Activated naive CD4-positive, alpha-beta T cell treated with anti-CD3 and anti-CD28 coated beads, Interleukin-2, amount 50 U/mL, for 24 hours (primary cell): ENCODE measurements around the gene CD300LG.
"Not testable (repeated sequence)": the region's sequence is repeated elsewhere in the genome, so short reads cannot be mapped to it uniquely, and the experiment has no call there.

Experiments
- H3K27ac Mint-ChIP-seq: one replicate; pipeline ENCODE4 v1.8.0; 2021; ENCODE audit warnings: mild to moderate bottlenecking, mixed read lengths
- H3K27me3 Mint-ChIP-seq: one replicate; pipeline ENCODE4 v1.8.0; 2021; ENCODE audit warnings: mixed read lengths
- H3K36me3 Mint-ChIP-seq: one replicate; pipeline ENCODE4 v1.8.0; 2021; ENCODE audit warnings: mixed read lengths
- H3K4me1 Mint-ChIP-seq: one replicate; pipeline ENCODE4 v1.8.0; 2021; ENCODE audit warnings: mixed read lengths
- H3K4me3 Mint-ChIP-seq: one replicate; pipeline ENCODE4 v1.8.0; 2021; ENCODE audit warnings: mild to moderate bottlenecking, mixed read lengths
- H3K9me3 Mint-ChIP-seq: one replicate; pipeline ENCODE4 v1.8.0; 2021; ENCODE audit warnings: mixed read lengths

Gene CD300LG, protein sequence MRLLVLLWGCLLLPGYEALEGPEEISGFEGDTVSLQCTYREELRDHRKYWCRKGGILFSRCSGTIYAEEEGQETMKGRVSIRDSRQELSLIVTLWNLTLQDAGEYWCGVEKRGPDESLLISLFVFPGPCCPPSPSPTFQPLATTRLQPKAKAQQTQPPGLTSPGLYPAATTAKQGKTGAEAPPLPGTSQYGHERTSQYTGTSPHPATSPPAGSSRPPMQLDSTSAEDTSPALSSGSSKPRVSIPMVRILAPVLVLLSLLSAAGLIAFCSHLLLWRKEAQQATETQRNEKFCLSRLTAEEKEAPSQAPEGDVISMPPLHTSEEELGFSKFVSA

DNA sequence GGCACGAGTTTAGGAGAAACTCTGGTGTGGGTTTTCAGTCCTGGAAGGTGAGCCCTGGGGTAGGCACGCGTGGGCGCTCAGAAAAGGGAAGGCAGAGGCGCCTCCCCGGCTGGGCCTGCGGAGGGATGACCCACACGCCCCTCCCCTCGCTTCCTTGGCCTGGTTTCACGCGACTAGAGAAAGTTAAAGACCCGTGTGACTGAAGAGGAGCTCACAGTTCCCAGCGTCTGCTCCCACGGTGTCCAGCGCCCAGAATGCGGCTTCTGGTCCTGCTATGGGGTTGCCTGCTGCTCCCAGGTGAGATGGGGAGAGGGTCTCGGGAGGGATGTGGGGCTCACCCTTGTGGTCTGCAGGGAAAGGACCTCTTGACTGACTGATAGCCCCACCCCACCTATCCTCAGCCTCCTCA is at the start of gene CD300LG:
TSS of gene CD300LG (plus strand) at position 214 of the 409 bp plus-strand sequence. CDS start at position 255, 41 bp downstream.
- Mint-ChIP-seq H3K4me1 (no peaks in the 10 kb centered on the region), H3K9me3 (no peaks in the 10 kb centered on the region), H3K36me3 (no peaks in the 10 kb centered on the region), H3K4me3 (no peak within 1 kb of the TSS), H3K27ac (no peak within 1 kb of the TSS), H3K27me3 (peaks cover 5% of the 10 kb centered on the region)

DNA sequence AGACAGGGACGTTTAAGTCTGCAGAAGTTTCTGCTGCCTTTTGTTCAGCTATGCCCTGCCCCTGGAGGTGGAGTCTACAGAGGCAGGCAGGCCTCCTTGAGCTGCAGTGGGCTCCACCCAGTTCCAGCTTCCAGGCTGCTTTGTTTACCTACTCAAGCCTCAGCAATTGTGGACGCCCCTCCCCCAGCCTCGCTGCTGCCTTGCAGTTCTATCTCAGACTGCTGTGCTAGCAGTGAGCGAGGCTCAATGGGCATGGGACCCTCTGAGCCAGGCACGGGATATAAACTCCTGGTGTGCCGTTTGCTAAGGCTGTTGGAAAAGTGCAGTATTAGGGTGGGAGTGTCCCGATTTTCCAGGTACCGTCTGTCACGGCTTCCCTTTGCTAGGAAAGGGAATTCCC is 49.0 kb upstream of the CD300LG start:
- H3K9me3 Mint-ChIP-seq, H3K4me3 Mint-ChIP-seq, H3K4me1 Mint-ChIP-seq, H3K27me3 Mint-ChIP-seq, H3K27ac Mint-ChIP-seq, H3K36me3 Mint-ChIP-seq: not testable (repeated sequence)

DNA sequence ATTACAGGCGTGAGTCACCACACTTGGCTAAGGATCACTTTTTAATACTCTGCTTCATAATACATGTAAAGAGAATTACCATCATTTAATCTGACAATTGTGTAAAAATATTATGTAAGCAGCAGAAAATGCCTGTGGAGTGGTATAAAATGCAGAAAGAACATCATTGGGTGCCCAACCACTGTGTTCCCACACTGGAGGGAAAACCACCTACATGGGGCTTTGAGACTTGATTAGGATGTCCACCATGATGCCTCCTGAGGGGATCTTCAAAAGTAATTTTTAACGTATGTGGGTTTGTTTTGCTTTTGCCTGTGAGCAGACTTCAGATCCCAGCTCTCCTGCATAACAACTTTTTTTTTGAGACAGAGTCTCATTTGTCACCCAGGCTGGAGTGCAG is 47.9 kb upstream of the CD300LG start:
- Mint-ChIP-seq H3K9me3 (no peaks in the 10 kb centered on the region), H3K36me3 (no peaks in the 10 kb centered on the region), H3K27me3 (peaks cover 9% of the 10 kb centered on the region), H3K4me3 (no peak overlapping the region), H3K27ac (no peak overlapping the region), H3K4me1 (no peaks in the 10 kb centered on the region)

DNA sequence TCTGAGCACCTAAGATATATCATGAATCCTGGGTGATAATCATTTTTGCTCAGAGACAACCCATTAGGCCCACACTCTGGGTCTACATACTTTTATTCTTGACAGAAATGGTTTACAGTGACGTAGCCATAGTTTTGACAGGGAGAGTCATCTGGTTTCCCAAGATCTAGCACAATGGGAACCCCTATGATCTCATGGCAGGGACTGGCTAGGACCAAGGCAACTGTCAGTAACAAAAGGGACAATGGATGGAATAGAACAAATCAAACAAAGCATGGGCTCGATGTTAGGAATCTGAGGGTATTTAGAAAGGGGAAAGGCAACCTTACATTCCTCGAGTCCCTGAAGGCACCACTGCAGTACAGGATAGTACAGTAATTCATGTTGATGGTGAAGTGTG is 46.2 kb upstream of the CD300LG start:
- peaks cover 9% of the 10 kb centered on the region for H3K27me3 Mint-ChIP-seq
- H3K4me1 Mint-ChIP-seq, result no peaks in the 10 kb centered on the region
- no peaks in the 10 kb centered on the region for H3K9me3 Mint-ChIP-seq
- H3K27ac Mint-ChIP-seq, result no peak overlapping the region
- no peak overlapping the region for H3K4me3 Mint-ChIP-seq
- H3K36me3 Mint-ChIP-seq, result no peaks in the 10 kb centered on the region

DNA sequence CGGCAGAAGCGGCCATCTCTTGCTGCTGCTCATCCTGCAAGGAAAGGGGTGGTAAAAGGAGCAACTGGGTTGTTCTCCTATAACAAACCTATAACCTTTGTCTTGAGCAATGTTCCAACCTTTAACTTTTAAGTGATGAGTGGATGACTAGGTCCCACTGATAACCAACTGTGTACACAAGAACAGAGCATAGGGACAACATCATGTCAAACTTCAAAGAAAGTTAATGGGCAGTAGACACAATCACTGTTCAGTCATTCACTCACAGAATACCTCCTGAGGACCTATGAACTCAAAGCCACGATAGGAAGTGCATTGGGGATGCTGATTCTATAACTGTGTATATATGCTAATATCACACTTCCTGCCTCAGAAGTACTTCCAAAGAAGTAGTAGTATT is 45.1 kb upstream of the CD300LG start:
- Mint-ChIP-seq H3K36me3 (no peaks in the 10 kb centered on the region), H3K27me3 (peaks cover 7% of the 10 kb centered on the region), H3K4me1 (no peaks in the 10 kb centered on the region), H3K4me3 (no peak overlapping the region), H3K9me3 (no peaks in the 10 kb centered on the region), H3K27ac (no peak overlapping the region)

DNA sequence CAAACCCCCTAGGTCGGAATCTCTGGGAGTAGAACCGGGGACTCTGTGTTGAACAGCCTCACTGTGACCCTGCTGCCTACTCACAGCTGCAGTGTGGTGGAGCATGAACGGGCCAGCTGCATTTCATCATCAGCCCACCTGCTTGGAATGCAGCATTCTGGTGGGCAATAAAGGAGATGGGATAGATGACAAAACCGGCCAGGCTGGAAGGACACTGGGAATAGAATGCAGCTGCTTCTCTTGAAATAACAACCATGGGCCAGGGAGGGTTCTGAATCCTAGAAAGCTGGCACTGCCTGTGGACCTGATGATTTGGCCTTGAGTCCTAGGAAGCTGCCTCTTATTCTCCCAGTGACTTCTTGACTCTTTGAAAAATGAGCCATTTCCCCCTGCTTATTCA is 43.2 kb upstream of the CD300LG start:
- Mint-ChIP-seq H3K27me3 (peaks cover 7% of the 10 kb centered on the region), H3K36me3 (no peaks in the 10 kb centered on the region), H3K4me3 (no peak overlapping the region)

DNA sequence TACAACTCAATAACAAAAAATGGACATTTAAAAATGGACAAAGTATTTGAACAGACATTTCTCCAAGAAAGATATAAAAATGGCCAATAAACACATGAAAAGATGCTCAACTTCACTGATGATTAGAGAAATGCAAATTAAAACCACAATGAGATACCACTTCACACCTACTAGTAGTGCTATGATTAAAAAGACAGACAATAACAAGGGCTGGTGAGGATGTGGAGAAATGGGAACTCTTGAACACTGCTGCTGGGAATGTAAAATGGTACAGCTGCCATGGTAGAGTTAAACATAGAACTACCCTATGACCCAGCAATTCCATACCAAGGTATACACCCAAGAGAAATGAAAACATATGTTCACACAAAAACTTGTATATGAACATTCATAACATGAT is 41.9 kb upstream of the CD300LG start:
- H3K4me3 Mint-ChIP-seq, result no peak overlapping the region
- H3K27me3 Mint-ChIP-seq, result peaks cover 7% of the 10 kb centered on the region

More for the DNA sequence above, 43.2 kb upstream of the CD300LG start:
- Mint-ChIP-seq H3K9me3 (no peaks in the 10 kb centered on the region), H3K4me1 (no peaks in the 10 kb centered on the region), H3K27ac (no peak overlapping the region)

DNA sequence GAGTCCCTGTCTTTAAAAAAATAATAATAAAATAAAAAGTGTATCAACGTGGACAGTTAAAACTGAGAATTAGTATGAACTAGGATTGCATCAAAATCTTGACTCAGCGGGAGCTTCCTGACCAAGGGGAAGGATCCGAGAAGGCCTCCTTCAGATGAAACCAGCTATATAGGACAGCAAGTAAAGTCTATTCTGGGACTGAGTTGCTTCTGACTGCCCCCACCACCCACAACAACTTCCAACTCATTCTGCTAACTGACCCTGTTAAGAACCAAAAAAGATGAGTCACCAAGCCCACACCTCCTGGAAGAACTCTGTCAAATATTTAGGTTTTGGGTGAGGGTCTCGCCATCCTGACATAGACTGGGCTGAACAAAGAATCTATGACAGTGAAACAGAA is 38.9 kb upstream of the CD300LG start:
- Mint-ChIP-seq H3K36me3 (no peaks in the 10 kb centered on the region), H3K9me3 (no peaks in the 10 kb centered on the region), H3K27ac (no peak overlapping the region), H3K4me1 (no peaks in the 10 kb centered on the region), H3K4me3 (no peak overlapping the region), H3K27me3 (peaks cover 3% of the 10 kb centered on the region)

More for the DNA sequence above, 41.9 kb upstream of the CD300LG start:
- H3K9me3 Mint-ChIP-seq, result no peaks in the 10 kb centered on the region
- H3K4me1 Mint-ChIP-seq, result no peaks in the 10 kb centered on the region
- no peak overlapping the region for H3K27ac Mint-ChIP-seq
- H3K36me3 Mint-ChIP-seq, result no peaks in the 10 kb centered on the region

DNA sequence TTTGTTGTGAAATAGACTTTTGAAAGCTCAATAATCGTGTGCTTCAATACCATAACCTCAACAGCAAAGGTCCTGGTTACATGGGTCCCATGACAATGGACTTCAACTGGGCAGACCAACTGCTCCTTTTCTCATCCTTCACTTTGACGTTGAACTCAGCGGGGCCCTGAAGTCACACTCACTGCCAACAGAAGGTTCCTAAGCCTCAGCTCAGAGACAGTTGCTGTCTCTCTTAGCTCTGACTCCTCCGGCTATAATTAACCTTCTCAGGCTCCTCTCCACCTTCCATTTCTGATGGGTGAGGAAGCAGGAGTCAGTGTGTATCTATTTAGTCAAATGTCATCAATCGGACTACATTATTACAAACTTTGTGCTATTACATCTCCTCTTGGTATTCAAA is 37.9 kb upstream of the CD300LG start:
- no peak overlapping the region for H3K27ac Mint-ChIP-seq
- no peaks in the 10 kb centered on the region for H3K9me3 Mint-ChIP-seq
- H3K4me3 Mint-ChIP-seq, result no peak overlapping the region
- H3K4me1 Mint-ChIP-seq, result no peaks in the 10 kb centered on the region
- H3K36me3 Mint-ChIP-seq, result no peaks in the 10 kb centered on the region
- H3K27me3 Mint-ChIP-seq, result no peaks in the 10 kb centered on the region

DNA sequence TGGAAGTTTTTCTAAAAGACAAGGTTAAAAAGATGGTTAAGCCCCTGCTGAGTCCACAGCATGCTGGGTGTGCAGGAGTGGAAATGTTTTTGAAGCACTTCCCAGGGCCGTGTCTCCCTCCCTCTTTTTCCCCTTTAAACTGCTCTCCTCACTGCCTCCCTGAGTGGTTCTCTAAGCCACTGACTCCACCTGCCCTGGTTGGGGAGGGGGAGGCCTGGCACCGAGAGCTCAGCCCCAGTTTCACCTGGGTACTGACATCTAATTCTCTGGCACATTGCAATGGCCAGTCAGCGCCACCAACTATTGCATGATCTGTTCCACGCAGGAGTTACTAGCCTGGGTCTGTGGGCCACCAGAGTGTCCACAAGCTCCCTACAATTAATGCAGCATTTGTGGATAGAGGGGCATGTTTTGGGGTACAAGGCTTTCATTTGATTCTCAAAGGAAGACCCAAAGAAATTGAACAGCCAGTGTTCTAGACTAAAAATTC is 36.7 kb upstream of the CD300LG start:
- Mint-ChIP-seq H3K4me3 (no peak overlapping the region), H3K27ac (peak overlapping the region; percentile 59), H3K36me3 (no peaks in the 10 kb centered on the region), H3K4me1 (no peaks in the 10 kb centered on the region), H3K27me3 (no peaks in the 10 kb centered on the region), H3K9me3 (no peaks in the 10 kb centered on the region)

DNA sequence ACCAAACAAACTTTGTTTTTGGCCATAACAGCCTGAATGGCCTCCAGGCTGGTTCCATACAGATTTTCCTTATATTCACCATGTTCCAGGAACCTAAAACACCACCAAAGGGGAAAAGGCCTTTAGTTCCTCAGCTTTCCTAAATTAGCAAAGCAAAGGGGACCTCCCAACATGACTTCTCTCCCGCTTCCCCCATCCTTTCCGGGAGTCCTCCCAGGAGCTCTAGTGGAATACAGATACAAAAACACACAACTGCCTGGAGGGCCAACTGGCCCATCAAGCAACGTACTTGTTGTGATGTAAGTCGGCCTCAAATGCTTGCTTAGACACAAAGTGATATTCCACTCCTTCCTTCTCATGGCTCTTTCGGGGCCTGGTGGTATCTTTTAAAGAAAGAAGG is 36.2 kb upstream of the CD300LG start:
- Mint-ChIP-seq H3K4me1 (no peaks in the 10 kb centered on the region), H3K9me3 (no peaks in the 10 kb centered on the region), H3K36me3 (no peaks in the 10 kb centered on the region), H3K27ac (no peak overlapping the region), H3K27me3 (no peaks in the 10 kb centered on the region), H3K4me3 (no peak overlapping the region)

DNA sequence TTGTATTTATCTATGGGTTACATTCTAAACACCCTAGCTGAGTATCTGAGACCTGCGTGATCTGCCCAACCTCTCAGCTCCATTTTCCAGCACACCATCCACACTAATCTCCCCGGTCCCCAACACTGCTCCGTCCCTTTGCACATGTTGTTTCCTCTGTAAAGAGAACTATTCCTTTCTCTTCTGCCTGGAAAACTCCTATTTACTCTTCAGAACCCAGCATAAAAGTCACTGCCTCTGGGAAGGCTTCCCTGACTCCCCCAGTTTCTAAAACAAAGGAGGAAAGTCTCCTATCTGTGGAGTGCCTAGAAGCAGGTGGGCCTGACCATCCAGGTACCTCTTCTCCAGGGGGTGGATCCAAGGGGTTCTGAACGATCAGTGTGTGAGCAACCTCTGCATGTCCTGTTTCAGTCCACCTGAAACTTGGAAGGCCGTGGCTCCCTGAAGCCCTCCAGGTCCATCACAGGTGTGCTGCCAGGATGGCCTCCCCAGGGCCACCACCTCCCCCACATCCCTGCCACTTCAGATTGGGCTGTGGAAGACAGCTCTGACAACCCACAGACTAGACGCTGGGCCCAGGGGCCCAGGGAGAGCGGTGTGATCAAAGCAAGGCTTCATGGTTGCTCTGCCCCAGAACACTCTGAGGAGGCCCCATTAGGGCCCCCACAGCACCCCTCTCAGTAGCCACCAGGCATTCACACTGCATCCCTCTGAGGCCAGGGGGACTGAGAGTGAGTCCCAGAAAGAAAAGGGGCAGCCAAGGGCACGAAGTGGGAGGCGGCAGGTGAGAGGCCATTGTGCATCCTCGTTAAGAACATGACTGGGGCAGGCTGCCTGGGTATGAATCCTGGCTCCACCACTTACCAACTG is 34.3 kb upstream of the CD300LG start:
- H3K27ac Mint-ChIP-seq, result no peak overlapping the region
- no peaks in the 10 kb centered on the region for H3K27me3 Mint-ChIP-seq
- H3K36me3 Mint-ChIP-seq, result no peaks in the 10 kb centered on the region
- H3K4me1 Mint-ChIP-seq, result no peaks in the 10 kb centered on the region
- H3K9me3 Mint-ChIP-seq, result no peaks in the 10 kb centered on the region
- H3K4me3 Mint-ChIP-seq, result no peak overlapping the region

DNA sequence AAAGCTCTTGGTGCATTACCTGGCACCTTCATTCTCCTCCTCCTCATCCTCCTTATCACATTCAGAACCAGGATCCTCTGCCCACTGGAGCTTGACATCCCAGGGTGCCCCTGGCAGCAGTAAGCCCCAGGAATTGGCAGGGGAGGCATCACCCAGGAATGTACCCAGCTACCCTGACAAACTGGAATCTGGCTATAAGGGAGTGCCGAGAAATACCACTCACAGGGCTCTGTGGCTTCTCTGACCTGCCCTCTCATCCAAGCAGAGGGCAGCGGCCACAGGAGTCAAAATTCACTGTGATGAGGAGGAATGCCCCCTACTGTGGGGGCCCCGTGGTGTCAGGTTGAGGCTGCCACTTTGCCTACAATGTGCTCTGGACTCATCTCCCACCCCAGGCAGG is 33.6 kb upstream of the CD300LG start:
- Mint-ChIP-seq H3K4me3 (no peak overlapping the region), H3K27ac (no peak overlapping the region), H3K36me3 (no peaks in the 10 kb centered on the region), H3K27me3 (no peaks in the 10 kb centered on the region), H3K4me1 (no peaks in the 10 kb centered on the region), H3K9me3 (no peaks in the 10 kb centered on the region)

DNA sequence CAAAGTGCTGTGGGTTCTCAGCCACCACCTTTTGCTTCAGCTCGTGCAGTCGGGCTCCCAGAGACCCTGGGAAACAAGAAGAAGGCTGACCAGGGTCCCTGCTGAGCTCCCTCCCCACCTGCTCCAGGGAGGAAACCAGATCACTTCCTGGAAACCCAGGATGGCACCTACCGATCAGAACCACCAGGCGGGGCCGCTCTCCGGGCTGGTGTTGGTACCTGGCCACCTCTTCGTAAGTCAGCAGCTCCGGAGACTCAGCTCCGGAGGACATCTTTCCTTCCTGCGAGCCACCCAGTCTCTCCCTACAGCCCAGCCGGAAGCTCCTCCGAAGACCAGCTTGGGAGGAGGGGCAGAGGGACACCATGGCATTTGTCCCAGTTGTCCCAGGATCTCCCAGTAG is 33.0 kb upstream of the CD300LG start:
- no peak overlapping the region for H3K4me3 Mint-ChIP-seq
- no peaks in the 10 kb centered on the region for H3K4me1 Mint-ChIP-seq
- H3K9me3 Mint-ChIP-seq, result no peaks in the 10 kb centered on the region
- no peak overlapping the region for H3K27ac Mint-ChIP-seq
- no peaks in the 10 kb centered on the region for H3K27me3 Mint-ChIP-seq
- no peaks in the 10 kb centered on the region for H3K36me3 Mint-ChIP-seq

DNA sequence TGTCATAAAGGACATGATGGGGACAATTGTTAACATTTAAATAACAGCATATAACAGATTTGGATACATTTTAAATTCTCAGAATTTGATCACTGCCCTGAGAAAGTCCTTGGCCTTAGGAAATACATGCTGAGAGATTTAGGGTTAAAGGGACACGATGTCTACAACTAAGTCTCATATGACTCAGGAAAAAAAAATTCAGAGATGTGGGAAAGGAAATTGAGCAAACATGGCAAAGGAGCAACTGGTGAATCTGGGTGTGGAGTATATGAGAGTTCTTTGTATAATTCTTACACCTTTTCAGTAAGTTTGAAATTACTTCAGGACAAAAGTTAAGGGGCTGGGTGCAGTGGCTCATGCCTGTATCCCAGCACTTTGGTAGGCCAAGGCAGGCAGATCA is 32.3 kb upstream of the CD300LG start:
- H3K27ac Mint-ChIP-seq, result no peak overlapping the region
- H3K36me3 Mint-ChIP-seq, result no peaks in the 10 kb centered on the region
- no peak overlapping the region for H3K4me3 Mint-ChIP-seq
- no peaks in the 10 kb centered on the region for H3K9me3 Mint-ChIP-seq
- H3K4me1 Mint-ChIP-seq, result no peaks in the 10 kb centered on the region
- H3K27me3 Mint-ChIP-seq, result no peaks in the 10 kb centered on the region
